GM19239 (cell line): ENCODE measurements around the gene ARMH3.
A peak's percentile ranks its signal among the peaks of the same experiment; 100 is the strongest.

Experiments
- DNase-seq: peaks from one replicate; pipeline ENCODE4 v3.0.0; 2011; ENCODE audit warnings: low spot score; ENCODE audit not compliant: insufficient read length
- FAIRE-seq: peaks from 2 replicates; lab custom pipeline; 2011; peaks lifted over from hg19 to GRCh38; lab: Jason Lieb, UNC

ARMH3 gene

GRCh38 chr10:102055647-102056419, at the start of gene ARMH3:
ARMH3 (minus strand) TSS chr10:102056173; CDS start chr10:102040114, 16,059 bp downstream.
- peak; percentile 97 for FAIRE-seq
- DNase-seq, result peak; percentile 96

- DNase-seq (no peak), FAIRE-seq (no peak)
These were observed 46.4 kb upstream of the ARMH3 start for GRCh38 chr10:102102421-102102820.

GRCh38 chr10:102101152-102101551, 45.2 kb upstream of the ARMH3 start:
- DNase-seq, result no peak

GRCh38 chr10:102096449-102096848, 40.5 kb upstream of the ARMH3 start:
- FAIRE-seq, result no peak
- DNase-seq, result no peak

More at GRCh38 chr10:102101152-102101551, 45.2 kb upstream of the ARMH3 start:
- no peak for FAIRE-seq

- FAIRE-seq (no peak), DNase-seq (no peak)
These were observed 34.8 kb upstream of the ARMH3 start for GRCh38 chr10:102090772-102091171.

- FAIRE-seq (no peak), DNase-seq (no peak)
These were observed 30.2 kb upstream of the ARMH3 start for GRCh38 chr10:102086196-102086595.

- DNase-seq, result no peak
- FAIRE-seq, result no peak
These were observed 29.4 kb upstream of the ARMH3 start for GRCh38 chr10:102085336-102085735.

GRCh38 chr10:102083541-102083940, 27.6 kb upstream of the ARMH3 start:
- no peak for FAIRE-seq
- no peak for DNase-seq

GRCh38 chr10:102072673-102073527, 16.9 kb upstream of the ARMH3 start:
- DNase-seq (peak; percentile 76), FAIRE-seq (peak; percentile 90)

- DNase-seq (no peak), FAIRE-seq (no peak)
These were observed 13.1 kb upstream of the ARMH3 start for GRCh38 chr10:102069071-102069470.

GRCh38 chr10:102068216-102068615, 12.2 kb upstream of the ARMH3 start:
- FAIRE-seq, result no peak
- DNase-seq, result no peak

- DNase-seq, result no peak
- FAIRE-seq, result no peak
These were observed 11.3 kb upstream of the ARMH3 start for GRCh38 chr10:102067091-102067916.

- DNase-seq (no peak), FAIRE-seq (no peak)
These were observed 10.6 kb upstream of the ARMH3 start for GRCh38 chr10:102066399-102067088.

GRCh38 chr10:102065561-102066398, 9.8 kb upstream of the ARMH3 start:
- peak; percentile 33 for FAIRE-seq
- peak; percentile 30 for DNase-seq

- DNase-seq, result peak; percentile 97
- FAIRE-seq, result peak; percentile 98
These were observed 9.0 kb upstream of the ARMH3 start, which contains the start of gene HPS6 for GRCh38 chr10:102064868-102065560. HPS6 (plus strand) TSS chr10:102065349; CDS start chr10:102065475, 126 bp downstream.

- no peak for FAIRE-seq
These were observed 8.5 kb upstream of the ARMH3 start for GRCh38 chr10:102064503-102064867.

GRCh38 chr10:102059987-102060386, 4.0 kb upstream of the ARMH3 start:
- FAIRE-seq, result no peak
- DNase-seq, result no peak

More at GRCh38 chr10:102064503-102064867, 8.5 kb upstream of the ARMH3 start:
- DNase-seq, result no peak
